Neuronal stem cell (in vitro differentiated cells): Measurements from ENCODE around the gene MTREX.

Source experiments
- DNase-seq: peaks from one replicate; pipeline ENCODE4 v3.0.0-alpha.2; 2013; ENCODE audit warnings: low spot score
- H2AFZ ChIP-seq: one replicate; pipeline ENCODE4 v1.6.1; 2013; ENCODE audit warnings: mild to moderate bottlenecking, low read length, inconsistent platforms
- H2AK5ac ChIP-seq: 2 replicates; pipeline ENCODE4 v1.6.1; 2013; ENCODE audit warnings: low read depth, mild to moderate bottlenecking, inconsistent platforms, low read length, moderate library complexity, mixed read lengths
- H2BK120ac ChIP-seq: 2 replicates; pipeline ENCODE4 v1.6.1; 2013; ENCODE audit warnings: low read depth, mild to moderate bottlenecking, inconsistent platforms, low read length, moderate library complexity, mixed read lengths
- H2BK12ac ChIP-seq: one replicate; pipeline ENCODE4 v1.6.1; 2013; ENCODE audit warnings: low read length, inconsistent platforms
- H2BK15ac ChIP-seq: 2 replicates; pipeline ENCODE4 v1.6.1; 2013; ENCODE audit warnings: mild to moderate bottlenecking, low read length, inconsistent platforms, mixed read lengths
- H2BK5ac ChIP-seq: one replicate; pipeline ENCODE4 v1.6.1; 2013; ENCODE audit warnings: inconsistent platforms, mild to moderate bottlenecking, low read length, moderate library complexity
- H3K14ac ChIP-seq: one replicate; pipeline ENCODE4 v1.6.1; 2013; ENCODE audit warnings: low read length, inconsistent platforms
- H3K18ac ChIP-seq: 2 replicates; pipeline ENCODE4 v1.6.1; 2013; ENCODE audit warnings: low read length, inconsistent platforms
- H3K23ac ChIP-seq: 2 replicates; pipeline ENCODE4 v1.6.1; 2013; ENCODE audit warnings: low read depth, mild to moderate bottlenecking, mixed read lengths, low read length, inconsistent platforms; ENCODE audit not compliant: poor library complexity
- H3K27ac ChIP-seq: replicated peaks from 3 replicates; pipeline ENCODE4 v1.5.1; 2013; ENCODE audit warnings: low read length, inconsistent platforms
- H3K27me3 ChIP-seq, 3 experiments: 2 replicates each; pipeline ENCODE4 v1.6.1; 2013; ENCODE audit warnings: low read length in 3 of 3, mild to moderate bottlenecking in 2 of 3, inconsistent platforms in 1 of 3, low read depth in 1 of 3, mixed read lengths in 1 of 3, moderate library complexity in 1 of 3; ENCODE audit not compliant: control insufficient read depth in 3 of 3, insufficient read depth in 3 of 3
- H3K36me3 ChIP-seq, 2 donors: replicated peaks in 1 of 2; 2 replicates each; pipeline ENCODE4 v1.6.1; 2013; ENCODE audit warnings: low read length in 2 of 2; ENCODE audit not compliant: control insufficient read depth in 2 of 2, insufficient read depth in 2 of 2
- H3K4ac ChIP-seq: 2 replicates; pipeline ENCODE4 v1.6.1; 2013; ENCODE audit warnings: inconsistent platforms, mild to moderate bottlenecking, low read length, moderate library complexity
- H3K4me1 ChIP-seq, 2 donors: 1 replicate in 1 of 2; 2 replicates in 1 of 2; pipeline ENCODE4 v1.6.1; 2013; ENCODE audit warnings: low read length in 2 of 2, low read depth in 1 of 2; ENCODE audit not compliant: control insufficient read depth in 2 of 2, insufficient read depth in 1 of 2
- H3K4me2 ChIP-seq: one replicate; pipeline ENCODE4 v1.6.1; 2013; ENCODE audit warnings: mild to moderate bottlenecking, low read length, inconsistent platforms; ENCODE audit not compliant: insufficient read depth, poor library complexity, severe bottlenecking
- H3K4me3 ChIP-seq, 2 donors: 2 replicates each; pipeline ENCODE4 v1.5.1; 2013; ENCODE audit warnings: low read length in 2 of 2, mild to moderate bottlenecking in 2 of 2, inconsistent platforms in 1 of 2, moderate library complexity in 1 of 2
- H3K79me1 ChIP-seq: one replicate; pipeline ENCODE4 v1.6.1; 2013; ENCODE audit warnings: low read depth, mild to moderate bottlenecking, inconsistent platforms, low read length, moderate library complexity
- H3K9ac ChIP-seq: one replicate; pipeline ENCODE4 v1.6.1; 2013; ENCODE audit warnings: mild to moderate bottlenecking, low read depth, low read length, inconsistent platforms; ENCODE audit not compliant: poor library complexity
- H3K9me3 ChIP-seq, 2 donors: replicated peaks in 1 of 2; 2 replicates each; pipeline versions ENCODE3 to v1.6.1; 2013; ENCODE audit warnings: low read length in 2 of 2, mild to moderate bottlenecking in 2 of 2, inconsistent platforms in 1 of 2, low read depth in 1 of 2, mixed read lengths in 1 of 2, moderate library complexity in 1 of 2; ENCODE audit not compliant: control insufficient read depth in 2 of 2, insufficient read depth in 1 of 2
- H4K8ac ChIP-seq: one replicate; pipeline ENCODE4 v1.6.1; 2013; ENCODE audit warnings: low read depth, mild to moderate bottlenecking, inconsistent platforms, low read length, moderate library complexity
- H4K91ac ChIP-seq: one replicate; pipeline ENCODE4 v1.6.1; 2013; ENCODE audit warnings: low read length, low read depth, mild to moderate bottlenecking, inconsistent platforms; ENCODE audit not compliant: poor library complexity
- WGBS, 2 donors: extraction: QIAGEN DNeasy Blood & Tissue Kit; methylation state at CpG; one replicate each; pipeline ENCODE4 v1.1.7; 2013; ENCODE audit warnings: missing lambda C conversion rate in 2 of 2, mixed read lengths in 1 of 2; ENCODE audit not compliant: insufficient read length in 2 of 2, insufficient replicate concordance in 1 of 2; ENCODE audit errors: extremely low coverage in 2 of 2; 5-methylcytosine and 5-hydroxymethylcytosine counted together

Gene MTREX

DNA sequence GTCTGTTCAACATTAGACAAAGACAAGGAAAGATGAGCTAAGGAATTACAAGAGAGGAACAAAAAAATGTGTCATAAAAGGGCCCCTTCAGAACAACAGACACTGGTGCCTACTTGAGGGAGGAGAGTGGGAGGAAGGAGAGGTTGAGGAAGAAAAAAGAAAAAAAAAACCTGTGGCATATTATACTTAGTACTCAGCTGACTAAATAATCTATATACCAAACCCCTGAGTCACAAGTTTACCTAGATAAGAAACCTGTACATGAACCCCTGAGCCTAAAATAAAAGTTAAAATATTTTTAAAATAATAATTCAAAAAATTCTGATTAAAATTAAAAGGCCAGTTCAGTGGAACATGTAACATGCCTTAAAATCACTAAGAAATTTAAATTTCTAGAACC, 107.3 kb downstream of the MTREX start:
- H2AFZ ChIP-seq, result no peak overlapping the region
- no peak overlapping the region for H4K8ac ChIP-seq
- no peak overlapping the region for H3K18ac ChIP-seq
- no peak overlapping the region for H3K4ac ChIP-seq
- no peak overlapping the region for H2BK120ac ChIP-seq
- H3K27me3 ChIP-seq, result no peaks in the 10 kb centered on the region
- H3K36me3 ChIP-seq, result peaks cover 3 to 92% of the 10 kb centered on the region in 2 donors
- no peak overlapping the region for H2BK5ac ChIP-seq
- no peak overlapping the region for H3K4me2 ChIP-seq
- no peak overlapping the region for H2AK5ac ChIP-seq
- H3K79me1 ChIP-seq, result no peaks in the 10 kb centered on the region
- H3K14ac ChIP-seq, result no peak overlapping the region
- H3K4me1 ChIP-seq, result peaks cover 2 to 4% of the 10 kb centered on the region in 2 donors
- no peak overlapping the region for H3K27ac ChIP-seq
- no peak for DNase-seq
- no peaks in the 10 kb centered on the region for H3K9me3 ChIP-seq
- H2BK12ac ChIP-seq, result no peak overlapping the region
- no peak overlapping the region for H3K4me3 ChIP-seq
- H3K9ac ChIP-seq, result no peak overlapping the region
- no peak overlapping the region for H4K91ac ChIP-seq
- no peak overlapping the region for H3K23ac ChIP-seq
- H2BK15ac ChIP-seq, result no peak overlapping the region

DNA sequence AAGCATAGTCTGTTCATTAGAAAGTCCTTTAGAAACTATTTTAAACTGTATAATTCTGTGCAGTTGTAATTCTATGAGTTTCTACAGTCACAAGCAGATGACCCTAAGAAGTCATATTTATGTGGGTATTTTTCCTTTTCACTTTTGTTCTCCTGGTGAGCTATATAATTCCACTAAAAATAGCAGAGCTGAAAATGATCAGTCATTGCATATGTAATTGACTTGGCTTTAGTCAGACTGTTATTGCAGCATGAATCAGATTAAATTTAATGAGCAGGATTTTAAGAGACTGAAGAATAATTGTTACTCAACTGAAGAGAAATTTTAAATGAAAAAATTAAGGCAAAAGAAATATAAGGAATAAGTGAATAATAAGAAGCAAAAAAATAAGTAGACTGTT, 108.5 kb downstream of the MTREX start:
- Histone ChIP-seq H4K91ac (no peak overlapping the region), H3K36me3 (peaks cover 3 to 90% of the 10 kb centered on the region in 2 donors), H3K14ac (no peak overlapping the region), H2BK12ac (no peak overlapping the region), H3K4me1 (peaks cover 2 to 4% of the 10 kb centered on the region in 2 donors), H2AK5ac (no peak overlapping the region), H2AFZ (no peak overlapping the region), H3K27me3 (no peaks in the 10 kb centered on the region), H3K9ac (no peak overlapping the region), H3K79me1 (no peaks in the 10 kb centered on the region), H3K4me3 (no peak overlapping the region), H3K18ac (no peak overlapping the region), H2BK120ac (no peak overlapping the region), H2BK15ac (no peak overlapping the region), H2BK5ac (no peak overlapping the region), H3K23ac (no peak overlapping the region), H3K4ac (no peak overlapping the region), H3K9me3 (no peaks in the 10 kb centered on the region), H3K4me2 (no peak overlapping the region), H3K27ac (no peak overlapping the region), H4K8ac (no peak overlapping the region)
- DNase-seq, result no peak

DNA sequence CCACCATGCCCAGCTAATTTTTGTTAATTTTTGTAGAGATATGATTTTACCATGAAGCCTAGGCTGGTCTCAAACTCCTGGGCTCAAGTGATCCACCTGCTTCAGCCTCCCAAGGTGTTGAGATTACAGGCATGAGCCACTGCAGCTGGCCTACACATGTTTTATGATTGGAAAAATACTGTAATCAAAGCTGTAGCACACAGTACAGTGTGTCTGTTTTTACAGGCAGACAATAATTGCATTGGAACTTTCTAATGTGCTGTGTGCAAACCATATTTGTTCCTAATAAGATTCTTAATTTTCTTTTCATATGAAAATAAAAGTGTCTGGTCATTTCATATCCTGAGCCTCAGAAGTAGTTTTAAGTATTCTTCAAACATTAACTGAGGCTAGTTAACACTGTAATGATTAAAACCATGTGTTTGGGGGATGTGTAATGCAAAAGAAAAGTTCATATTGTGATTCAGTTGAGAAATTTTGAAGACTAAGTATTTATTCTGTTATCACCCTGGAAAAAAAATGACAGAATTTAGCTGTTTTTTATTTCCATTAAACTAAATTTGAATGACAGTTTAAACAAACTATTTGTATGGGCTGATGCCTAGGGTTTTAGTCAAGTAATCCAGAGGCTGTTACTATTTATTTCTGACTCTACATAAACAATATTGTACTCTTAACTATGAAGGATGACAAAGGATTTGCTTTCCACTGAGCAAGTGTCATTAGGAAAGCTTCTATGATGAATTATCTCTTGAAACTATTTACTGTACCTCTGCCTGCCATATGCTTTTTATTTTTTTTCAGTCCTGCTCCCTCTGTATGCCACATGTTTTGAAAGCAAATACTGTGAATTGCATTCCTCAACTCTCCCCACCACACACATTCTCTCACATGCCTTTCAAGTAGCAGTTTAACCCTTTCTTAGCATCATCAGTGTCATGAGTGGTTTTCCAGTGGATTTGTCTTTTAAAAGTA, 111.5 kb downstream of the MTREX start:
- no peaks in the 10 kb centered on the region for H3K27me3 ChIP-seq
- H3K27ac ChIP-seq, result no peak overlapping the region
- no peak overlapping the region for H3K4ac ChIP-seq
- no peak overlapping the region for H3K18ac ChIP-seq
- H4K8ac ChIP-seq, result no peak overlapping the region
- H3K4me3 ChIP-seq, result no peak overlapping the region
- no peak overlapping the region for H2BK15ac ChIP-seq
- no peak overlapping the region for H2AK5ac ChIP-seq
- H2BK5ac ChIP-seq, result no peak overlapping the region
- no peak overlapping the region for H2BK120ac ChIP-seq
- H2BK12ac ChIP-seq, result no peak overlapping the region
- no peak for DNase-seq
- H3K4me2 ChIP-seq, result no peak overlapping the region
- H3K9ac ChIP-seq, result no peak overlapping the region
- H4K91ac ChIP-seq, result no peak overlapping the region
- peaks cover 0 to 6% of the 10 kb centered on the region in 2 donors for H3K9me3 ChIP-seq
- H3K4me1 ChIP-seq, result peaks cover 2 to 4% of the 10 kb centered on the region in 2 donors
- H3K36me3 ChIP-seq, result peaks cover 16 to 93% of the 10 kb centered on the region in 2 donors
- peaks cover 2% of the 10 kb centered on the region for H3K79me1 ChIP-seq
- no peak overlapping the region for H3K14ac ChIP-seq
- H3K23ac ChIP-seq, result no peak overlapping the region
- no peak overlapping the region for H2AFZ ChIP-seq

DNA sequence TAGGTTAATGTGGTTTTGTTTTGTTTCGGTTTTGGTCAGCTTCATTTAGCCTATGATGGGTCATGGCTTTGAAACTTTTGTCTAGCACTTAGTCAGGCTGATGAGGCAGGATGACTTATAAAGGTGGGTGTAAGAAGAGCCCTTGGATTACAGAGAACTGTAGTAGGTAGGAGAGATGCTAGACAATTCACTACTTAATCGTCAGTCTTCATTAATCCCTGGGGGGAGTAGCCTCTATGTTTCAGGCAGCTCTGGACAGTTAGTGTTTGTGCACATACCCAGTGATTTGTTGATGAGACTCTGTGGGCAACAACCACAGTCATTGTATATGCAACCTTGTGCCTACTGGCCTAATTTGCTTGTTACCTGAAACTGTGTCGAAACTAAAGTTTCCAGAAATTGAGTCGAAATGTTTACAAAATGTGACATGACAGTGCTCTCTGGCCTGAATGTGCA, 113.3 kb downstream of the MTREX start:
- no peak overlapping the region for H3K18ac ChIP-seq
- peaks cover 18 to 93% of the 10 kb centered on the region in 2 donors for H3K36me3 ChIP-seq

More for the DNA sequence above, 113.3 kb downstream of the MTREX start:
- no peak overlapping the region for H3K23ac ChIP-seq
- H2BK120ac ChIP-seq, result no peak overlapping the region
- peaks cover 2% of the 10 kb centered on the region for H3K79me1 ChIP-seq
- no peak overlapping the region for H3K14ac ChIP-seq
- no peak for DNase-seq
- no peak overlapping the region for H2BK15ac ChIP-seq
- peaks cover 2 to 4% of the 10 kb centered on the region in 2 donors for H3K4me1 ChIP-seq
- H3K4me3 ChIP-seq, result no peak overlapping the region
- no peak overlapping the region for H4K91ac ChIP-seq
- H3K27ac ChIP-seq, result no peak overlapping the region
- H4K8ac ChIP-seq, result no peak overlapping the region
- no peak overlapping the region for H2AK5ac ChIP-seq
- no peak overlapping the region for H3K4me2 ChIP-seq
- no peak overlapping the region for H2AFZ ChIP-seq
- no CpG with 5 or more reads among the region's 4 CpGs for WGBS, 2 donors
- H3K27me3 ChIP-seq, result no peaks in the 10 kb centered on the region
- peaks cover 0 to 6% of the 10 kb centered on the region in 2 donors for H3K9me3 ChIP-seq
- no peak overlapping the region for H2BK5ac ChIP-seq
- no peak overlapping the region for H2BK12ac ChIP-seq
- H3K9ac ChIP-seq, result no peak overlapping the region
- no peak overlapping the region for H3K4ac ChIP-seq
